CD4-positive, alpha-beta T cell (primary cell): Measurements from ENCODE around the gene PRKN. TPM values are rescaled to one million over a fixed set of nuclear protein-coding genes. Genes with fewer than 3 reads are reported as not detected.

Experiments
- ATAC-seq: fragments of 200-7000 bp; cut with Tn5 transposase; one replicate; pipeline ENCODE4 v1.10.0; 2022; ENCODE audit warnings: mild to moderate bottlenecking; ENCODE audit not compliant: poor library complexity
- CTCF ChIA-PET: fragments of 350-600 bp; sonication (Branson Sonifier 250); formaldehyde crosslinking; loops from one replicate; lab custom pipeline; 2021; ENCODE audit warnings: antibody characterized with exemption, inconsistent platforms; lab: Charles Lee
- POLR2A ChIA-PET: fragments of 350-600 bp; sonication (Branson Sonifier 250); formaldehyde crosslinking; loops from one replicate; lab custom pipeline; 2021; ENCODE audit warnings: antibody characterized with exemption, inconsistent platforms; lab: Charles Lee
- DNase-seq, 14 experiments: peaks; one replicate each; pipeline ENCODE4 v3.0.0-alpha.2; 2013 to 2020; ENCODE audit warnings: mixed read lengths in 2 of 14
- H3K27ac ChIP-seq, 2 donors: one replicate each; pipeline versions ENCODE4 v1.5.1 to v1.7.0; 2013; ENCODE audit warnings: low read length in 2 of 2, low read depth in 1 of 2, mild to moderate bottlenecking in 1 of 2
- H3K27me3 ChIP-seq, 2 experiments: 1 replicate in 1 of 2; 2 replicates in 1 of 2; pipeline versions ENCODE4 v1.6.1 to v1.7.0; 2013; ENCODE audit warnings: low read length in 2 of 2, control low read depth in 1 of 2, mild to moderate bottlenecking in 1 of 2, moderate library complexity in 1 of 2; ENCODE audit not compliant: insufficient read depth in 2 of 2, control insufficient read depth in 1 of 2
- H3K36me3 ChIP-seq: one replicate; pipeline ENCODE4 v1.6.1; 2013; ENCODE audit warnings: low read length, control low read depth; ENCODE audit not compliant: insufficient read depth
- H3K4me1 ChIP-seq: one replicate; pipeline ENCODE4 v1.6.1; 2013; ENCODE audit warnings: low read length, control low read depth; ENCODE audit not compliant: insufficient read depth
- H3K4me3 ChIP-seq: one replicate; pipeline ENCODE4 v1.5.1; 2013; ENCODE audit warnings: mild to moderate bottlenecking, low read length, moderate library complexity
- H3K9me3 ChIP-seq, 2 experiments: 1 replicate in 1 of 2; 2 replicates in 1 of 2; pipeline versions ENCODE4 v1.6.1 to v1.7.0; 2013; ENCODE audit warnings: low read length in 2 of 2, mild to moderate bottlenecking in 2 of 2, control low read depth in 1 of 2, moderate library complexity in 1 of 2; ENCODE audit not compliant: control insufficient read depth in 1 of 2, insufficient read depth in 1 of 2
- H3K27ac Mint-ChIP-seq: one replicate; pipeline ENCODE4 v1.8.0; 2020; ENCODE audit warnings: mixed read lengths
- H3K27me3 Mint-ChIP-seq: one replicate; pipeline ENCODE4 v1.8.0; 2021; ENCODE audit warnings: mixed read lengths
- H3K36me3 Mint-ChIP-seq: one replicate; pipeline ENCODE4 v1.8.0; 2021; ENCODE audit warnings: low read depth, mixed read lengths
- H3K4me1 Mint-ChIP-seq: one replicate; pipeline ENCODE4 v1.8.0; 2021; ENCODE audit warnings: low read depth, mixed read lengths
- H3K4me3 Mint-ChIP-seq: one replicate; pipeline ENCODE4 v1.8.0; 2020; ENCODE audit warnings: mild to moderate bottlenecking, mixed read lengths
- H3K9me3 Mint-ChIP-seq: one replicate; pipeline ENCODE4 v1.8.0; 2020; ENCODE audit warnings: mixed read lengths
- CTCF ChIP-seq: fragments of 200-600 bp; IDR thresholded peaks from one replicate; pipeline ENCODE4 v1.8.0; 2022; ENCODE audit warnings: antibody characterized with exemption, mild to moderate bottlenecking
- intact Hi-C, 2 experiments: fragments of 100-400 bp; cut with DNase I in 1 of 2; cut with micrococcal nuclease in 1 of 2; formaldehyde crosslinking; loops; one replicate each; pipeline versions ENCODE4 v1.15.1 to v1.9.0; 2023 to 2025; cut with DNase I, micrococcal nuclease
- total RNA-seq, 174 experiments: library from RNA in 2 of 174; stranded (reverse) in 2 of 174; gene quantifications; one replicate each; pipeline ENCODE4 v1.2.3 and lab custom pipeline; 2021 to 2026

Gene PRKN
- total RNA-seq, 2 experiments from 2014 or later: 5.2 to 5.4 TPM

GRCh38 chr6:161444464-161444863 is 1283.1 kb downstream of the PRKN start:
- Histone ChIP-seq H3K36me3 (no peaks in the 10 kb centered on the region), H3K4me1 (no peaks in the 10 kb centered on the region), H3K4me3 (no peak overlapping the region), H3K27ac (no peak overlapping the region), H3K27me3 (no peaks in the 10 kb centered on the region), H3K9me3 (peaks cover 0 to 2% of the 10 kb centered on the region in 2 experiments)
- CTCF ChIA-PET: no interaction called here
- Mint-ChIP-seq H3K4me1 (no peaks in the 10 kb centered on the region), H3K4me3 (no peak overlapping the region), H3K27ac (no peak overlapping the region), H3K27me3 (no peaks in the 10 kb centered on the region), H3K9me3 (no peaks in the 10 kb centered on the region), H3K36me3 (no peaks in the 10 kb centered on the region)
- POLR2A ChIA-PET: no interaction called here
- intact Hi-C loops: no loop called here
- TF ChIP-seq CTCF: no peak
- no peak for DNase-seq
- ATAC-seq: no peak

- no peak overlapping the region for H3K4me3 Mint-ChIP-seq
- ATAC-seq (no peak), DNase-seq (no peak)
- no peak overlapping the region for H3K27ac Mint-ChIP-seq
- no peak for TF ChIP-seq CTCF
- ChIA-PET CTCF (no interaction called here), POLR2A (no interaction called here)
- H3K9me3 Mint-ChIP-seq: no peaks in the 10 kb centered on the region
- H3K4me3 ChIP-seq: no peak overlapping the region
- H3K4me1 Mint-ChIP-seq: no peaks in the 10 kb centered on the region
- H3K9me3 ChIP-seq: peaks cover 0 to 2% of the 10 kb centered on the region in 2 experiments
- H3K27me3 ChIP-seq: no peaks in the 10 kb centered on the region
- no peaks in the 10 kb centered on the region for H3K36me3 ChIP-seq
- no peaks in the 10 kb centered on the region for H3K4me1 ChIP-seq
- no peaks in the 10 kb centered on the region for H3K36me3 Mint-ChIP-seq
- intact Hi-C loops: no loop called here
- no peaks in the 10 kb centered on the region for H3K27me3 Mint-ChIP-seq
- no peak overlapping the region for H3K27ac ChIP-seq
These were observed 1283.7 kb downstream of the PRKN start for GRCh38 chr6:161443848-161444247.

- H3K27me3 ChIP-seq: no peaks in the 10 kb centered on the region
- Mint-ChIP-seq H3K36me3 (no peaks in the 10 kb centered on the region), H3K27ac (no peak overlapping the region), H3K4me3 (no peak overlapping the region), H3K4me1 (no peaks in the 10 kb centered on the region), H3K9me3 (no peaks in the 10 kb centered on the region), H3K27me3 (no peaks in the 10 kb centered on the region)
- H3K9me3 ChIP-seq: peaks cover 0 to 2% of the 10 kb centered on the region in 2 experiments
- no peak overlapping the region for H3K27ac ChIP-seq
- intact Hi-C loops: no loop called here
- no peaks in the 10 kb centered on the region for H3K4me1 ChIP-seq
- no peaks in the 10 kb centered on the region for H3K36me3 ChIP-seq
- CTCF ChIA-PET: no interaction called here
- POLR2A ChIA-PET: no interaction called here
- TF ChIP-seq CTCF: no peak
- DNase-seq (no peak), ATAC-seq (no peak)
- H3K4me3 ChIP-seq: no peak overlapping the region
These were observed 1285.1 kb downstream of the PRKN start for GRCh38 chr6:161442420-161442819.
